HFFc6 (cell line): Measurements from ENCODE around the gene LTBP2. TPM values are rescaled to one million over a fixed set of nuclear protein-coding genes. Genes with fewer than 3 reads are reported as not detected.

Experiments used
- DNase-seq: peaks from one replicate; pipeline ENCODE4 v3.0.0-alpha.2; 2018
- H3K27ac Mint-ChIP-seq: 2 replicates; pipeline ENCODE4 v1.8.0; 2020; ENCODE audit warnings: mild to moderate bottlenecking, mixed read lengths
- H3K27me3 Mint-ChIP-seq: 2 replicates; pipeline ENCODE4 v1.8.0; 2021; ENCODE audit warnings: mild to moderate bottlenecking, moderate library complexity, mixed read lengths; ENCODE audit not compliant: insufficient read depth
- H3K36me3 Mint-ChIP-seq: 2 replicates; pipeline ENCODE4 v1.8.0; 2021; ENCODE audit warnings: low read depth, mixed read lengths
- H3K4me1 Mint-ChIP-seq: 2 replicates; pipeline ENCODE4 v1.8.0; 2020; ENCODE audit warnings: low read depth, mixed read lengths
- H3K4me3 Mint-ChIP-seq: 2 replicates; pipeline ENCODE4 v1.8.0; 2020; ENCODE audit warnings: mild to moderate bottlenecking, moderate library complexity, mixed read lengths
- H3K9me3 Mint-ChIP-seq: 2 replicates; pipeline ENCODE4 v1.8.0; 2020; ENCODE audit warnings: mild to moderate bottlenecking, mixed read lengths
- CTCF ChIP-seq: fragments of 200-600 bp; sonication (generic); IDR thresholded peaks from 2 replicates; pipeline ENCODE4 v1.5.0; 2021; ENCODE audit warnings: antibody characterized with exemption, mild to moderate bottlenecking
- total RNA-seq, 6 experiments: library from RNA; stranded (reverse); fragmentation: NEBNext Ultra II Directional; extraction: Animal tissue kit (Norgen Biotek cat#: 25700); gene quantifications; 2 replicates in 1 of 6; 3 replicates in 5 of 6; pipeline ENCODE4 v1.2.3, GENCODE V29; 2021

Gene LTBP2
- total RNA-seq, 6 experiments from 2014 or later: 109 to 165 (median 120) TPM

GRCh38 chr14:74524812-74525135 lies 87.3 kb downstream of the LTBP2 start:
- no peak for TF ChIP-seq CTCF

GRCh38 chr14:74524076-74524811 lies 87.8 kb downstream of the LTBP2 start:
- TF ChIP-seq CTCF: no peak
- no peaks in the 10 kb centered on the region for H3K9me3 Mint-ChIP-seq
- no peaks in the 10 kb centered on the region for H3K36me3 Mint-ChIP-seq
- DNase-seq: no peak
- no peaks in the 10 kb centered on the region; the same call in none of the 2 replicates for H3K27me3 Mint-ChIP-seq
- H3K4me1 Mint-ChIP-seq: peaks cover 10% of the 10 kb centered on the region
- H3K27ac Mint-ChIP-seq: no peak overlapping the region
- no peak overlapping the region for H3K4me3 Mint-ChIP-seq

More at GRCh38 chr14:74524812-74525135, 87.3 kb downstream of the LTBP2 start:
- H3K27ac Mint-ChIP-seq: peak overlapping the region; percentile 46; the same call in 1 of the 2 replicates
- no peaks in the 10 kb centered on the region for H3K9me3 Mint-ChIP-seq
- no peaks in the 10 kb centered on the region; the same call in none of the 2 replicates for H3K27me3 Mint-ChIP-seq
- no peaks in the 10 kb centered on the region for H3K36me3 Mint-ChIP-seq
- peaks cover 10% of the 10 kb centered on the region for H3K4me1 Mint-ChIP-seq
- H3K4me3 Mint-ChIP-seq: no peak overlapping the region
- no peak for DNase-seq

GRCh38 chr14:74522740-74523139 lies 89.3 kb downstream of the LTBP2 start:
- no peak overlapping the region for H3K4me3 Mint-ChIP-seq
- H3K27ac Mint-ChIP-seq: no peak overlapping the region
- no peak for DNase-seq
- TF ChIP-seq CTCF: no peak
- H3K27me3 Mint-ChIP-seq: no peaks in the 10 kb centered on the region; the same call in none of the 2 replicates
- H3K9me3 Mint-ChIP-seq: no peaks in the 10 kb centered on the region
- peaks cover 13% of the 10 kb centered on the region; the same call in 1 of the 2 replicates for H3K36me3 Mint-ChIP-seq
- H3K4me1 Mint-ChIP-seq: peaks cover 16% of the 10 kb centered on the region

- Mint-ChIP-seq H3K27me3 (no peaks in the 10 kb centered on the region; the same call in none of the 2 replicates), H3K4me3 (no peak overlapping the region), H3K9me3 (no peaks in the 10 kb centered on the region), H3K36me3 (peaks cover 15% of the 10 kb centered on the region; the same call in 1 of the 2 replicates), H3K27ac (no peak overlapping the region), H3K4me1 (peaks cover 21% of the 10 kb centered on the region)
- TF ChIP-seq CTCF: no peak
- no peak for DNase-seq
Measured at GRCh38 chr14:74521756-74522155, 90.3 kb downstream of the LTBP2 start.

GRCh38 chr14:74519316-74520074 lies 92.5 kb downstream of the LTBP2 start:
- Mint-ChIP-seq H3K4me1 (peaks cover 20% of the 10 kb centered on the region), H3K27me3 (peaks cover 4% of the 10 kb centered on the region), H3K4me3 (no peak overlapping the region), H3K27ac (peak overlapping the region; percentile 33; the same call in 1 of the 2 replicates), H3K9me3 (no peaks in the 10 kb centered on the region), H3K36me3 (peaks cover 15% of the 10 kb centered on the region; the same call in 1 of the 2 replicates)
- no peak for DNase-seq
- TF ChIP-seq CTCF: no peak
